Renal cortex interstitium (tissue), 11 donors: ENCODE measurements around the gene CNPY2. TPM values are rescaled to one million over a fixed set of nuclear protein-coding genes. Genes with fewer than 3 reads are reported as not detected.
A peak's percentile ranks its signal among the peaks of the same experiment; 100 is the strongest.
"Not testable (repeated sequence)": the region's sequence is repeated elsewhere in the genome, so short reads cannot be mapped to it uniquely, and the experiment has no call there.

ENCODE experiments used
- DNase-seq, 11 donors: peaks; one replicate each; pipeline ENCODE4 v3.0.0-alpha.2; 2013; ENCODE audit warnings: low read depth in 9 of 11, low spot score in 4 of 11; ENCODE audit errors: extremely low read depth in 1 of 11
- polyA plus RNA-seq, 3 donors: library from polyadenylated mRNA; unstranded; fragments of 120-200 nt; gene quantifications; one replicate each; pipeline ENCODE4 v1.2.1, GENCODE V29; 2013; ENCODE audit not compliant: insufficient read length in 3 of 3

The CNPY2 gene
- polyA plus RNA-seq, 3 donors = 140 to 161 (median 159) TPM

DNA sequence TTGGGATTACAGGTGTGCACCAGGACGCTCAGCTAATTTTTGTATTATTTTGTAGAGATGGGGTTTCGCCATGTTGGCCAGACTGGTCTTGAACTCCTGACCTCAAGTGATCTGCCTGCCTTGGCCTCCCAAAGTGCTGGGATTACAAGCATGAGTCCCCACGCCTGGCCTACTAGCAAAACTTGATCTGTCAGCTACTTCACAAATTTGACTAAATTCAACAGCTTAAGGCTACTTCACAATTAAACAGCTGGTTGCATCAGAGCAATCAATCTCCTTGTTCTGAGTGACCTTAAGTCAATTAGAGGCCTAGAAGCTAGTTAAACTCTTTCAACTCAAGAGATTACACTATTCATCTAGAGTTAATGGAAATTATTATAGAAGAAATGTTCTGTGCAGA, 36.9 kb downstream of the CNPY2 start:
- no peak for DNase-seq

DNA sequence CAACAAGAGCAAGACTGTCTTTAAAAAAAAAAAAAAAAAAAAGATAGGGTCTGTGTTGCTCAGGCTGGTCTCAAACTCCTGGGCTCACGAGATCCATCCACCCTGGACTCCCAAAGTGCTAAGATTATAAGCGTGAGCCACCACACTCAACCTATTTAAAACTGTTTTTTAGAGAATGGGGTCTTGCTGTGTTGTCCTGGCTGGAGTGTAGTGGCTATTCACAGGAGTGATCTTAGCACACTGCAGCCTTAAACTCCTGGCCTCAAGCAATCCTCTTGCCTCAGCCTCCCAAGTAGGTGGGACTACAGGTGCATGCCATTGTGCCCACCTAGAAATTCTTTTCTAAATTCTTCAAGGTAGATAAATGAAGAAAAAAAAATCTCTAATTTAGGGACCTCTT, 41.5 kb downstream of the CNPY2 start:
- DNase-seq = no peak

DNA sequence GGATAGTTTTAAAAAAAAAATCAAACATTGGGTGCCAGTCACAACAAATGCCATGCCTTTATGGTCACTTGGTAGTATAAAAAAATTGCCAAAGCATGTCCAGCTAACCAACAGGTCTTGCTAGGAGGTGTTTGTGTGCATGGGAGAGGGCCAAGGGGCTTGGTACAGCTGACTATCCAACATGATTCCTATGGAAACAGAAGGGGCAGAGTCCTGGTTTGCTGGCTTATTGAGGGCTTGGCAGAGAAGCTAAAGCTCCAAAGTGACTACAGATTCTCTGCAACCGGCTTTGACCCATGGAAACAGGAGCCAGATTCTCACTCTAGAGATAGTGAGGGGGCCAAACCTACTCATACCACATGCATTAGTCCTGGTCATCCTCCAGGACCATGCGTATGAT, 43.3 kb downstream of the CNPY2 start:
- DNase-seq = not testable (repeated sequence)

DNA sequence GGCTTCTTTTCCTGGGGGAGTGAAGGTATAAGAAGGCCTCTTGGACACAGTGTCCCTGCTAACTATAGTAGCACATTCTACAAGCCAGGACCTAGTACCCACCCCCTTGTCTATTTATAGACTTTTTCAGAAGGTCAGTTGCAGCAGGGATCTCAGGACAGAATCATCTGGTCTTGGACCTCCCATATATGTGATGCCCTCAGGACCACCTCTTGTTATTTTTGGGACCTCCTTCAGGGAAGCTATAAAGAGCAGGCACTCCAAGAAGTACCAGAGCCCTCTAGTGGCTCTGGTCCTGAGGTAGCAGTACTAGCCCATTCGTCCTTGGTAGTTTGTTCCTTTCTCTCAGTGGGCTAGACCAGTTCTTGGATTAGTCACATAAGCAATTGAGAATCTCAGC, 44.8 kb downstream of the CNPY2 start:
- no peak for DNase-seq

DNA sequence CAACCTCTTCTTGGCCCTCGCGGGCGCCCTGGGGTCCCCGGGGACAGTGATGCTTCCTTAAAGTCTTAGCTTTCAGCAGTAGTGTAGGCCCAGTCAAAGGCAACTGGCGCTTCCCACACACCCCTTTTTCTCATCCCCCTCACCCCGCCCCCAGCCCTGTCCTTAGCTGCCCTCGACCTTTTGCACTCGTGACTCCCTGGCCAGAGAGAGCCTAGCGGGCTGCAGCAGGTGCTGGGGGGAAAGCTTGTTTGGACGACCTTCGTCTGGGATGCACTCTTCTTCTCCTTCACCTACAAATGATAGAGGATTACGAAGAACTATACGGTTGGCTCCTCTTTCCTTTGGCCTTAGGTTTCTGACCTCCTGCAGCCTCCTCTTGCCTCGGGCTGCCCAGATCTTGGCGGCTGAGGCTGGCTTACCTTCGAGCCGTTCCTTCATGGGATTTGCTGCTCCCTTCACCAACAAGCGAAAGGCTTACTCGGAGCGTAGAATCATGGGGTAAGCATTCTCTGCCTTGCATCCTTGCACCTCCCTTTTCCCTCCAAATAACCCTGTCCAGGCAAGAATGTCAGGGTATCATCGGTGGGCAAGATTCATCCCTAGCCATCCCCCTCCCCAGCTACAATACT, 48.2 kb downstream of the CNPY2 start:
- DNase-seq = no peak

DNA sequence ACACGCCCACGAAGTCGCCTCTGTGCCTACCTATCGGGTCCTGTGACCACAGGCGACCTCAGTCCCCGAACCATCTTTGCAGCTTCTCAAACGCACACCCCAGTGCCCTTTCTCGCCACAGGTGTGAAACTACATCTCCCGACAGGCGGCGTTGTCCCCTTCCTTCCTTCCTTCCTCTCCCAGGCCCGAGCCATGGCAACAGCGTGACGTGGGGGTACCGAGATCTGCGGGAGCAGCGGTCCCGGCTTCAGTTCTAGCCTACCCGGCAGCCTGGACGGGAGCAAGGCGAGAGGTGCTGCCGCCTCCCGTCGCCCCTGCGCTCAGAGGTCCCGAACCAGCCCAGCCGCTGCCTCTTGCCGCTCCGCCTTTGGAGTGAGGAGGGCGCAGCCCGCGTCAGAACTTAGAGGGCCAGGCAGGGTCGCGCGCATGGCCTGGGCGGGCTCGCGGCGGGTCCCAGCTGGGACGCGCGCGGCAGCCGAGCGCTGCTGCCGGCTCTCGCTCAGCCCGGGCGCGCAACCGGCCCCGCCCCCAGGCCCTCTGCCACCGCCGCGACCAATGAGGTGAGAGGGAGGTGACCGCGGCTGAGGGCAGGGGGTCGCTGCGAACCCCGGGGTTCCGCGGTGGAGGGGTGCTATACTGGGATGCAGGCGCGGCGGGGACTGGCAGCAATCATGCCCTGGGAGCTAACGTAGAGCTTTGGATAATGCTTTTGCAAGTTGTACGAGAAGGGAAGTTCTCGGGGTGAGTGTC, 48.9 kb downstream of the CNPY2 start, which contains the start of gene COQ10A:
COQ10A (plus strand) TSS at position 250 of the 750 bp plus-strand sequence; CDS start at position 427, 177 bp downstream.
- peak; percentile 74 to 90 (median 84) for DNase-seq

DNA sequence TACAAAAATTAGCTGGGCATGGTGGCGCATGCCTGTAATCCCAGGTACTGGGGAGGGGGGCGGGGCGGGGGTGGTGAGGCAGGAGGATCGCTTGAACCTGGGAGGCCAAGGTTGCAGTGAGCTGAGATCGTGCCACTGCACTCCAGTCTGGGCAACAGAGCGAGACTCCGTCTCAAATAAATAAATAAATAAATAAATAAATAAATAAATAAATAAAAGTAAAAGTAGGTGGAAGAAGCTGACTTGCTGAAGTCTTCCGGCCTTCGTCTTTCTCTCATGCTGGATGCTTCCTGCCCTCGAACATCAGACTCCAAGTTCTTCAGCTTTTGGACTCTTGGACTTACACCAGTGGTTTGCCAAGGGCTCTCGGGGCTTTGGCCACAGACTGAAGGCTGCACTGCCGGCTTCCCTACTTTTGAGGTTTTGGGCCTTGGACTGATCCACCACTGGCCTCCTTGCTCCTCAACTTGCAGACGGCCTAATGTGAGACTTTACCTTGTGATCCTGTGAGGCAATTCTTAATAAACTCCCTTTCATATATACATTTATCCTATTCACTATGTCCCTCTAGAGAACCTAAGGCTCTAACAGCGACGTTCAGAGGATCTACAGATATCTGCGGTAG, 49.6 kb downstream of the CNPY2 start:
- DNase-seq = not testable (repeated sequence)

DNA sequence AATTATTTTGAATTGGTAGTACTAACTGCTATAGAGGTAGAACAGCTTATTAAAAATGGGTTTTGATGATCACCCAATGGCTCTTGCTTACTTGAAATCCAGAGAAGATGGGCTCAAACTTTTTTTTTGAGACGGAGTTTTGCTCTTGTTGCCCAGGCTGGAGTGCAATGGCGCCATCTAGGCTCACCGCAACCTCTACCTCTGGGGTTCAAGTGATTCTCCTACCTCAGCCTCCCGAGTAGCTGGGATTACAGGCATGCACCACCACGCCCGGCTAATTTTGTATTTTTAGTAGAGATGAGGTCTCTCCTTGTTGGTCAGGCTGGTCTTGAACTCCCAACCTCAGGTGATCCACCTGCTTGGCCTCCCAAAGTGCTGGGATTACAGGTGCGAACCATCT, 52.8 kb downstream of the CNPY2 start:
- not testable (repeated sequence) for DNase-seq

DNA sequence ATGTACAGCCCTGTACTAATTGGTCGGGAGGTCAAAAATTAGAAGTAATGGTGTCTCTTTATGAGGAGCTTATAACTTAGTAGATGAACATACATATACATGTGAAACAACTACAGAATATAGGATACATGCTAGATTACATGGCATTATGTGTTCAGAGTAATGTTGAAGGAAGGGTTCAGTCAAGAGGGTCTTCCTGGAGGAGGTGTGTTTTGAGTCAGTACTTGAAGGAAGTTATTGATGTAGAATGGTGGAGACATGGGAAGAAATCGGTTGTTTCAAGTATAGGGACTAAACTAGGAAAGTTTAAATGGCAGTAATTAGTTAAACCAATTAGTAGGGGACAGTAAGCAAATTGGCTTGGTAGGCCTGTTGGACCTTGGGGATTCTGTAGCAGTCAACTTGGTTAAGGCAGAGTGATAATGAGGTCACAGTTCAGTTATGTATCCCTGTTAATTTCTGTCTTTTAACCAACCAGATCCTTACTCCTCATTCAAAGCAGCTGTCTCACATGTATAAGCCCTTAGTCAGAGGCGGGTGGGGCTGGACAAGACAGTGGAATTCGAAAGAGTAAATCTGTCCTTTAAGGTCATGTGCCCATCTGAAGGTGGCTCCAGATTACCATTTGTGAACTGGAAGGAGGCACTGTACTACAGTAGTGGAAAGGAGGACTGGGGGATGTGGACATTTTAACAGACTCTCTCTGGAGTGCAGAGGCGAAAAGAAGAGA, 54.1 kb downstream of the CNPY2 start:
- no peak for DNase-seq

DNA sequence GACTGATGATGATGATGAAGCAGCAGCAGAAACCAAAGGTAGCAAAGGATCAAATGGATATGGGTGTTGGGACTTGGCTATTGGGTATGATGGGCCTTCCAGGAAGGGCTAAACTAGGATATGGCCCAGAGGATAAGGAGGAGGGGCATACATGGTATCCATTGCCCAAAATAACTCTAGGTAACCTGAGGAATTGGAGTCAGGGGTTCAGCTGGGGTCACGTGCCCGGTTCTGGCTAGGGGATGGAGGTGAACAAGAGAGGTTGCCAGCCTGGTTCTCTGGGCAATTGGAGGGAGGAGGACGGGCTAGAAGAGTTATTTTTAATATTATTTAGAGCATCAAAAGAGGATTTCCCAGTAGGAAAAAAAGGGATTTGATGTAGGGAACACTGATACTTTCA, 54.9 kb downstream of the CNPY2 start:
- no peak for DNase-seq

DNA sequence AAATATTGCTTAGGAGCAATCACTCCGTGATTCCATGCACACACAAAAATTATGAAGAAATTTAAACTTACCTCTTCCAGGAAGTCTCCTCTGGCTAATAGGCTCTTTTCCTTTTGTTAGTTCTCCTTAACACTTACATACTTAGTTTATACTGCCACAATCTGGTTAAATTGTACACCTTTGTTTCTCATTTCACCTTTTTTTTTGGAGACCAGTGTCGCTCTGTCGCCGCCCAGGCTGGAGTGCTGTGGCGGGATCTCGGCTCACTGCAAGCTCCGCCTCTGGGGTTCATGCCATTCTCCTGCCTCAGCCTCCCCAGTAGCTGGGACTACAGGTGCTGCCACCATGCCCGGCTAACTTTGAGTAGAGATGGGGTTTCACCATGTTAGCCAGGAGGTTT, 55.4 kb downstream of the CNPY2 start:
- no peak for DNase-seq

Other genes with a start within 250 kb of the CNPY2 start
- gene ERBB3, start 235.8 kb downstream of the CNPY2 start, polyA plus RNA-seq = 100 to 1,000 TPM in 1 of 3 donors, 10 to 100 TPM in 2; 73.5 to 119 (median 96.1) TPM
- gene PA2G4, start 211.4 kb downstream of the CNPY2 start, polyA plus RNA-seq = 100 to 1,000 TPM; 138 to 175 (median 171) TPM
- gene RPL41, start 199.4 kb downstream of the CNPY2 start, polyA plus RNA-seq = 1,000 to 10,000 TPM; 4,378 to 5,767 (median 5,294) TPM
- gene ZC3H10, start 197.7 kb downstream of the CNPY2 start, polyA plus RNA-seq = 1 to 10 TPM; 5.1 to 6.5 (median 5.8) TPM
- gene ESYT1, start 187.7 kb downstream of the CNPY2 start, polyA plus RNA-seq = 10 to 100 TPM; 73.7 to 87.2 (median 78.8) TPM
- 100 to 1,000 TPM; 164 to 191 (median 165) TPM for gene MYL6B, start 163.4 kb downstream of the CNPY2 start, polyA plus RNA-seq
- gene MYL6, start 157.6 kb downstream of the CNPY2 start, polyA plus RNA-seq = 1,000 to 10,000 TPM; 1,550 to 2,060 (median 1,865) TPM
- 100 to 1,000 TPM; 130 to 141 (median 134) TPM for gene SMARCC2, start 126.5 kb downstream of the CNPY2 start, polyA plus RNA-seq
- 10 to 100 TPM; 43.4 to 44.4 (median 44.1) TPM for gene RNF41, start 94.1 kb downstream of the CNPY2 start, polyA plus RNA-seq
- 10 to 100 TPM; 27.4 to 33.1 (median 28.9) TPM for gene NABP2, start 91.6 kb downstream of the CNPY2 start, polyA plus RNA-seq
- gene SLC39A5, start 85.9 kb downstream of the CNPY2 start, polyA plus RNA-seq = 10 to 100 TPM; 50.6 to 79.4 (median 62.5) TPM
- 10 to 100 TPM; 29.8 to 38.7 (median 34.0) TPM for gene ANKRD52, start 57.6 kb downstream of the CNPY2 start, polyA plus RNA-seq
- 10 to 100 TPM; 14.4 to 22.1 (median 19.0) TPM for gene COQ10A, start 49.0 kb downstream of the CNPY2 start, polyA plus RNA-seq
- gene CS, start 15.7 kb downstream of the CNPY2 start, polyA plus RNA-seq = 100 to 1,000 TPM; 192 to 212 (median 204) TPM
- 100 to 1,000 TPM in 1 of 3 donors, 10 to 100 TPM in 2; 82.0 to 113 (median 93.7) TPM for gene PAN2, start 18.0 kb upstream of the CNPY2 start, polyA plus RNA-seq
- gene IL23A, start 22.9 kb upstream of the CNPY2 start, polyA plus RNA-seq = 1 to 10 TPM in 1 of 3 donors, under 1 TPM in 2; 0.67 to 1.2 (median 0.78) TPM
- gene STAT2, start 44.1 kb upstream of the CNPY2 start, polyA plus RNA-seq = 100 to 1,000 TPM in 1 of 3 donors, 10 to 100 TPM in 2; 84.6 to 152 (median 96.8) TPM
- gene APOF, start 46.9 kb upstream of the CNPY2 start, polyA plus RNA-seq = under 1 TPM in 2 of 3 donors, not detected in 1; 0.13 to 0.20 TPM
- gene TIMELESS, start 133.4 kb upstream of the CNPY2 start, polyA plus RNA-seq = 10 to 100 TPM; 37.8 to 46.6 (median 42.4) TPM
- under 1 TPM; 0.26 to 0.40 (median 0.38) TPM for gene MIP, start 138.7 kb upstream of the CNPY2 start, polyA plus RNA-seq
- gene SPRYD4, start 152.6 kb upstream of the CNPY2 start, polyA plus RNA-seq = 1 to 10 TPM; 4.1 to 6.6 (median 4.9) TPM
- gene GLS2, start 172.2 kb upstream of the CNPY2 start, polyA plus RNA-seq = 1 to 10 TPM; 1.2 to 3.0 (median 1.6) TPM
- 10 to 100 TPM; 35.8 to 40.9 (median 40.7) TPM for gene RBMS2, start 205.8 kb upstream of the CNPY2 start, polyA plus RNA-seq